Ishikawa (cell line): ENCODE data around the gene SIAH1.

Source experiments
- CEBPB ChIP-seq: IDR thresholded peaks from 2 replicates; pipeline ENCODE4 v1.6.1; 2012
- CREB1 ChIP-seq: IDR thresholded peaks from 2 replicates; pipeline ENCODE4 v1.6.1; 2012; ENCODE audit warnings: low read depth
- EGR1 ChIP-seq: IDR thresholded peaks from 2 replicates; pipeline ENCODE4 v1.6.1; 2012
- EP300 ChIP-seq: IDR thresholded peaks from 2 replicates; pipeline ENCODE4 v1.6.1; 2012; ENCODE audit warnings: borderline replicate concordance
- FOXM1 ChIP-seq: IDR thresholded peaks from 2 replicates; pipeline ENCODE4 v1.6.1; 2012; ENCODE audit warnings: low read depth, borderline replicate concordance
- MAX ChIP-seq: IDR thresholded peaks from 2 replicates; pipeline ENCODE4 v1.6.1; 2012
- NFIC ChIP-seq: IDR thresholded peaks from 2 replicates; pipeline ENCODE4 v1.6.1; 2012
- RAD21 ChIP-seq: IDR thresholded peaks from 2 replicates; pipeline ENCODE4 v1.6.1; 2012; ENCODE audit warnings: low read depth
- REST ChIP-seq: IDR thresholded peaks from 2 replicates; pipeline ENCODE4 v1.6.1; 2012; ENCODE audit warnings: low read depth, mild to moderate bottlenecking
- TAF1 ChIP-seq: IDR thresholded peaks from 2 replicates; pipeline ENCODE4 v1.6.1; 2012; ENCODE audit warnings: low read depth, mild to moderate bottlenecking
- TCF12 ChIP-seq: IDR thresholded peaks from 2 replicates; pipeline ENCODE4 v1.6.1; 2012; ENCODE audit warnings: low read depth
- TEAD4 ChIP-seq: IDR thresholded peaks from 2 replicates; pipeline ENCODE4 v1.6.1; 2012
- YY1 ChIP-seq: IDR thresholded peaks from 2 replicates; pipeline ENCODE4 v1.6.1; 2012; ENCODE audit warnings: low read depth
- ZBTB7A ChIP-seq: IDR thresholded peaks from 2 replicates; pipeline ENCODE4 v1.6.1; 2012; ENCODE audit warnings: low read depth
- TF ChIP-seq, protein P1 (sequence below): IDR thresholded peaks from 2 replicates; pipeline ENCODE4 v1.6.1; 2012

The SIAH1 gene

GRCh38 chr16:48421741-48422140 is 36.5 kb upstream of the SIAH1 start:
- TF ChIP-seq MAX (no peak), NFIC (no peak), CREB1 (no peak)

DNA sequence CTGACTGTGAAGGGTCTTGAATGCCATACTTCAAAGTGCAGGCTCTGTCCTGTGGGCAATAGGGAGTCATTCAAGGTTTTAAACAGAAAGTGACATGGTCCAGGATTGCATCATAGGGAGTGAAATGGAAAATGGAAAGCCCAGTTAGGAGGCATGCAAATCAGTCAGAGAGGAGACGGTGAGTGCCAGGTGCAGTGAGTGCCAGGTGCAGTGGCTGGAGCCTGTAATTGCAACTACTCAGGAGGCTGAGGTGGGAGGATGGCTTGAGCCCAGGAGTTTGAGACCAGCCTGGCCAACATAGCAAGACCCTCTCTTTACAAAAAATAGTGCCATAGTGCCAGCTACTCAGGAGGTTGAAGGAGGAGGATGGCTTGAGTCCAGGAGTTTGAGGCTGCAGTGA is 35.2 kb upstream of the SIAH1 start:
- no peak for TF ChIP-seq NFIC
- TF ChIP-seq RAD21, result no peak
- TF ChIP-seq CEBPB, result 0 out of 2 replicates have a peak, but pooled peaks have one; percentile 9
- TF ChIP-seq MAX, result no peak

GRCh38 chr16:48413272-48413671 is 28.1 kb upstream of the SIAH1 start:
- TF ChIP-seq REST (no peak), CEBPB (no peak), EP300 (no peak), YY1 (no peak), RAD21 (no peak), TAF1 (no peak), TCF12 (no peak), NFIC (no peak), MAX (no peak), FOXM1 (no peak)
- TF ChIP-seq, protein P1, sequence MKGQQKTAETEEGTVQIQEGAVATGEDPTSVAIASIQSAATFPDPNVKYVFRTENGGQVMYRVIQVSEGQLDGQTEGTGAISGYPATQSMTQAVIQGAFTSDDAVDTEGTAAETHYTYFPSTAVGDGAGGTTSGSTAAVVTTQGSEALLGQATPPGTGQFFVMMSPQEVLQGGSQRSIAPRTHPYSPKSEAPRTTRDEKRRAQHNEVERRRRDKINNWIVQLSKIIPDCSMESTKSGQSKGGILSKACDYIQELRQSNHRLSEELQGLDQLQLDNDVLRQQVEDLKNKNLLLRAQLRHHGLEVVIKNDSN, result no peak

DNA sequence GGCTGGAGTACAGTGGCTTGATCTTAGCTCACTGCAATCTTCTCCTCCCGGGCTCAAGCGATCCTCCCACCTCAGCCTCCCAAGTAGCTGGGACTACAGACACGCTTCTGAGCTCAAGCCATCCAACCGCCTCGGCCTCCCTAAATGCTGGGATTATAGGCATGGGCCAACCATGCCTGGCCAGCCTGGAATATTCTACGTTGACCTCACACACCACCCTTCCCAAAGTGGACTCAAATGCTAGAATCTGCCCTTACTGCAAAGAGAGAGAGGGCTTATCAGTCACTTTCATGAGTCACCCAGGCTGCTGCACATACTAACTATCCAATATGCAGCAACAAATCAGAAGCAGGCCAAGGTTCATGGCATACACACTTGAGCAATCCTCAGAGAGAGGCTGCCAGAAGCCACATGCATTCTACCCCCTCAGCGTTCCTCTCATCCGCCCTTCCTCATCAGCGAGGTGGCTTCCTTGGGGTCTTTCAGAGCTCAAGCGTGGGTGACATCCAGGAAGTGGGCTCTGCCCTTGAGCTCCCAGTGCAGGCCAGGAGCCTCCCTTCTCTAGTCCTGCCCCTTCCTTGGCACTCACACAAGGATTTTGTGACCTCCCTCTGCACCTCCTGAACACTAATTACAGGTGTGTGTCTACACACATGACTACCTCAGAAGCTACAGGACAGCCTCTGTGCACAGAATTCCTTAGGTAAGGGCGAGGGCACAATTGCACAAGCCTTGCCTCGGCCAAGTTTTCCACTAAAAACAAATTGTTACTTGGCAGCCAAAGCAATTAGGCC is 24.8 kb upstream of the SIAH1 start:
- TF ChIP-seq YY1 (no peak), TEAD4 (peak; percentile 81), TCF12 (peak; percentile 78), CEBPB (peak; percentile 94), ZBTB7A (peak; percentile 65; the same call in 1 of the 2 replicates), EGR1 (0 out of 2 replicates have a peak, but pooled peaks have one; percentile 38), REST (no peak), MAX (peak; percentile 43), RAD21 (peak; percentile 6; the same call in 1 of the 2 replicates), TAF1 (no peak), CREB1 (no peak), EP300 (peak; percentile 77), NFIC (peak; percentile 92), FOXM1 (no peak)
- TF ChIP-seq, protein P1, result peak; percentile 43

- TF ChIP-seq TEAD4 (peak; percentile 64), NFIC (peak; percentile 75), REST (no peak)
Observed at GRCh38 chr16:48408688-48409087, 23.5 kb upstream of the SIAH1 start.
